GM19395 (cell line): ENCODE measurements around the gene WDR62.

Source experiments
- ATAC-seq: cut with Tn5 transposase; IDR thresholded peaks from one replicate; pipeline ENCODE4 v1.9.1; 2021; ENCODE audit warnings: mild to moderate bottlenecking, moderate library complexity; ENCODE audit not compliant: unreplicated experiment

WDR62 gene

GRCh38 chr19:36139473-36140303 is 85.0 kb downstream of the WDR62 start, which contains the start of gene CAPNS1:
Gene CAPNS1 (plus strand): TSS chr19:36140066. CDS start chr19:36141012, 946 bp downstream.
- peak; percentile 85 for ATAC-seq

GRCh38 chr19:36140304-36141038 is 85.8 kb downstream of the WDR62 start:
- peak; percentile 21 for ATAC-seq

GRCh38 chr19:36141039-36141927 is 86.6 kb downstream of the WDR62 start:
- no peak for ATAC-seq

GRCh38 chr19:36142046-36142445 is 87.3 kb downstream of the WDR62 start:
- ATAC-seq, result no peak

- ATAC-seq, result no peak
These were observed 87.8 kb downstream of the WDR62 start for GRCh38 chr19:36142496-36142895.

- no peak for ATAC-seq
These were observed 89.9 kb downstream of the WDR62 start for GRCh38 chr19:36144624-36145023.

GRCh38 chr19:36149673-36150406 is 95.1 kb downstream of the WDR62 start:
- no peak for ATAC-seq

GRCh38 chr19:36150586-36150985 is 95.9 kb downstream of the WDR62 start:
- ATAC-seq, result no peak

GRCh38 chr19:36151144-36152018 is 96.7 kb downstream of the WDR62 start:
- ATAC-seq, result no peak

- ATAC-seq, result no peak
These were observed 97.3 kb downstream of the WDR62 start for GRCh38 chr19:36152019-36152351.

- no peak for ATAC-seq
These were observed 97.8 kb downstream of the WDR62 start, which contains the start of gene COX7A1 for GRCh38 chr19:36152352-36153091. Gene COX7A1 (minus strand): TSS chr19:36152447. CDS start chr19:36152407, 40 bp downstream.

- no peak for ATAC-seq
These were observed 98.4 kb downstream of the WDR62 start for GRCh38 chr19:36153126-36153525.
